ENCODE data around the gene PAK3. TPM values are rescaled to one million over a fixed set of nuclear protein-coding genes. Genes with fewer than 3 reads are reported as not detected.

The PAK3 gene
- total RNA-seq = under 1 TPM; under 0.01 TPM

GRCh38 chrX:111095974-111096895, at the start of gene PAK3:
PAK3 (plus strand) TSS chrX:111096191; CDS start chrX:111123104, 26,913 bp downstream.

DNA sequence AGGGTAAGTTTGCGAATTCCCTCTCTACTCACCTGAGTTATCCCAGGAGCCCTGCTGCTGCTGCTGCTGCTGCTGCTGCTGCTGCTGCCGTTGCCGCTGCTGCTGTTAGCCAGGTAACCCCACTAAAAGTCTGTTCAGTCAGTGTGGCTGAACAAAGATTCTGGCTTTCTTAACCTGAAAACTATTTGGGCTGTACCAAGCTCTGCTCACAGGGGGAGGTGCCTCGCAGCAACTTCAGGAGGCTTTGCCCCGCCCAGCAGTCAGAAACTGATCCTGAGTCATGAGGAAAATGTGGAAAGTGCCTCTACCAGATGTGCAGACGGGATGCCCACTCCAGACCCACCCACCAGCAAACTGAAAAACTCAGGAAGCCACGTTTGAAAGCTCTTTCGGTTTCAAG, 174.3 kb downstream of the PAK3 start, which contains the start of gene CAPN6:
Gene CAPN6 (minus strand): TSS at position 145 of the 400 bp plus-strand sequence. CDS start 6,547 bp downstream, outside the sequence.

Small RNA genes lying within 50 kb of the gene (small RNA-seq; reads per million reads assigned to genes)
- gene FCF1P4 = 0 reads per million in 2 donors

Other genes starting within 250 kb of the PAK3 start
- gene CAPN6, start 174.3 kb downstream of the PAK3 start, total RNA-seq = not detected